Measurements from ENCODE around the gene INSRR.

DNA sequence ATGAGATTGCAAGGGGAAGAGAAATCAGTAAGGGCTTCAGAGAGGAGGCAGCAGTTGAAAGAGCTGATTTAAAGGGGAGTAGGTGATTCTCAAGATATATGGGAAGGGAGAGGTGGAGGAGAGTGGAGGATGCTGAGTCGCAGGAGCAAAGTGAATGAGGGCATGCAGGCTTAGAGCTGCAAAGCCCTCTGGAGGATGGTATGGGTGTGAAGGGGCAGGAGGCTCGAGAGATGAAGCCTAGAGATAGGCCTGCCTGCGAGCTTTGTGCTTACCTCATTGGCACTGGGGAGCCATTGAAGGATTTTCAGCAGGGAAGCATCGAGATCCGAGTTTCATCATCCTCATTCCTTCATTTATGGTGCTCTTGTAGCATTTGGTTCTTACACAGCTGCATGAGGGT, 26.5 kb downstream of the INSRR start:
- TF ChIP-seq POLR2A (IDR thresholded peaks at IDR 0.05; ENCODE audit: low read depth, low read length) (no peak), POLR2AphosphoS5 (IDR thresholded peaks at IDR 0.05; ENCODE audit: low read depth, low read length) (no peak)
